ENCODE measurements around the gene SRP68.
"Not testable (repeated sequence)": the region's sequence is repeated elsewhere in the genome, so short reads cannot be mapped to it uniquely, and the experiment has no call there.

SRP68 gene

DNA sequence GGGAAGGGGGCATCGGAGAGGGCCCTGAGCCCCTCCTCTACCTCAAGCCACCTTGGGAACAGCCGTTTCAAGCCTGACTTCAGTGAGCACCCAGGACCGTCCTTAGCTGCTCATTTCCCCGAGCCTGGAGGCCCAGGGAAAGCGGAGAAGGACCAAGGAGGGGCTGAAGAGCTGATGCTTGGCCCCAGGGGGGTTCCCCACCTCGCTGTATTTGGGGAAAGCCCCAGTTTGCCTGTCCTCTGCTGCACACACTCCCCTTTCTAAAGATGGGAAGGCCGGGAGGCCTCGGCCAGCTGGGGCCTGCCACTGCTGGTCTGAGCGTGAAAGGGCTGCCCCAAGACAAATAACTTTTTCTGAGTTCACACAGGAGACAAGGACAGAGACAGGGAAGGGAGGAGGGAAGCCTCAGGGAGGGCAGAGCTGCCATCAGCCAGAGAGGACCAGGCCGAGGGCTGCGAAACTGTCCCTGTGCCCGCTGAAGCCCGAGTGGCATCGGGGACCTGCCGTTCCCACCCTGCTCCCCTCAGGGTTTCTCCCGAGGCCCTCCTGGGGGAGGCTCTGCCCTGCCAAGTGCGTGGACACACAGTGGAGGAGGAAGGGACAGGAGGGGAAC, 18.3 kb upstream of the SRP68 start:
- no peak for DNase-seq (ENCODE audit: low read depth in 2 of 3, low spot score in 1 of 3)

DNA sequence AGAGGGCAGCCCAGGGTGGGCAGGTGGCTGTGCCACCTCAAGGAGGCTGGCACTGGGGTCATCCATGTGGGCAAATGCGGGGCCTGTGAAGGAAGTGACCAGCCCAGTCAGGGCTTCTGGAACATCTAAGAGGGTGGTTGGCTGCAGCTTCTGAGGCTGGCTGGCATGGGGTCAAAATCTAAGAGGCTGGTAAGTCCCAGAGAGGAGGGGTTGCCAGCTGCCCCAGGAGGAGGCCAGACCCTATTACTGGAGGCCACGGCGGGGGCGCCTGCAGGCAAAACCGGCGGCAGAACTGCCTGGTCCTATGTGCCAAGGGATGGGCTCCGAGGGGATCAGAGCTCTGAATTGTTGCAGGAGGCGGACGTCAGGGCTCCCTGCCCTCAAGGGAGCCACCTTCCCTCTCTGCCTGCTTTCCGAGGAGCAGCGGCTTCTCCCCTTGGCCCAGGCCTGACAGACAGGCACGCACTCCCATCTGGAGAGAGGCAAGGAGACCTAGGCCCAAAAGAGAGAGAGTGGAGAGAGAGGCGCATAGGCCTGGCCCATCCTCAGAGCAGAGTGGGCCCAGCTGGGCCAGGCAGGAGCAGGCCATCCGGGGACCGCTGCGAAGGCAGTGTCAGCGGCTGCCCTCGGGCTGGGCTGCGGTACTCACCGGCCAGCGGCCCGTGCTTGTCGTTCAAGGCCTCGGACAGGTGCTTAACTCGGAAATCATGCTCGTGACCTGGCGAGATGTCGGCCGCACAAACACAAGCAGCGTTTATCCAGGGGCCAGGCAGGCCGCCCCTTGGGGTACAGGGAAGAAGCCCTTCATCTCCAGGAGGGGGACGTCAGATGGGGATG, 17.6 kb upstream of the SRP68 start:
- no peak for DNase-seq (ENCODE audit: low read depth in 2 of 3, low spot score in 1 of 3)

DNA sequence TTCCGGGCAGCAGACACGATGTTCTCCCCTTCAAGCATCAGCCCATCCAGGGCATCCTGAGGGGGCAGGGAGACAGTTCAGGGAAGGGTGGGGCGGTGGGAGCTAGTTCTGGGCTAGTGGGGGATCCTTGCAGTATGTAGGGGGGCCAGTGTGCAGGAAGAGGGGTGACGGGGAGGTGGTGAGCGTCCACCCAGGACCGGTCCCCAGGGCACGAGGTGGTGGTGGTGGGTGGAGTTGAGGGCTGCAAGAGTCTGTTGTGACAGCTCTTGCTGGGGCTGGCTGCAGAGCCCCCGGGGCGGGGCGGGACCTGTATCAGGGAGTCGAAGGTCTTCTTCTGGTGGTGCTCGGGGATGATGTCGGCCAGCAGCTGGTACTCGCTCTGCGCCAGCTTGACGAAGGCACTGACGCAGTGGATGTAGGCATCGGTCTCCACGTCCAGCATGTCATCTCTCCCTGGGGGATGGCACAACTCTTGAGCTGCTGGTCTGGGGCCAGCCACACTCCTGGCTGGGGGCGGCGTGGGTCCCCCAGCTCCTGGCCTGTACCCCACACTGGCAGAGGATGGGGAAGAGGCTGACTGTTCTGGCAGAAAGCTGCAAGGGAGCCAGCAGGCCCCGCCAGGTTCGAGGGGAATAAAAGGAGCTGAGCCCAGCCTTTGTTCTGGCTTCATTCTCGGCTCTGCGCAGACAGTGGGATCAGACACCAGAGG, 16.7 kb upstream of the SRP68 start:
- no peak for DNase-seq (ENCODE audit: low read depth in 2 of 3, low spot score in 1 of 3)

GRCh38 chr17:76088041-76088867, 15.9 kb upstream of the SRP68 start:
- no peak for DNase-seq (ENCODE audit: low read depth in 2 of 3, low spot score in 1 of 3)

DNA sequence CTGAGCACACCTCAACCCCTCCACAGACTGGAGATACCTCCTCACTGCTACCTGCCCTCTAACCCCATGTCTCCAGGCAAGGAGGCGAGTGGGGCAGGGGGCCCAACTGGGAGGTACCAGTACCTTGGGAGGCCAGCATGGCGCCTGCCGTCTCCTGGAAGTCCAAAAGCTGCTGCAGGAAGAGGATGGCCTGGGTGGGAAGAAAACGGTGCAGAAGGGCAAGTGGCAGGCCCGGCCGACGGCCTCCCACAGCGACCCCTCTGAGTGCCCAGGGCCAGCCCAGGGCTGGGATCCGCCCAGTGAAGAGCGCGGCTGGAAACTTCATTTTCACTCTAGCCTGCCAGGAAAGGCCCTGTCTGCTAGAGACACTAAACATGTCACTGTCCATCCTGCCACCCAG, 15.2 kb upstream of the SRP68 start:
- DNase-seq (ENCODE audit: low read depth in 2 of 3, low spot score in 1 of 3): no peak

- no peak for DNase-seq (ENCODE audit: low read depth in 2 of 3, low spot score in 1 of 3)
Observed at GRCh38 chr17:76086384-76086783, 14.1 kb upstream of the SRP68 start.

DNA sequence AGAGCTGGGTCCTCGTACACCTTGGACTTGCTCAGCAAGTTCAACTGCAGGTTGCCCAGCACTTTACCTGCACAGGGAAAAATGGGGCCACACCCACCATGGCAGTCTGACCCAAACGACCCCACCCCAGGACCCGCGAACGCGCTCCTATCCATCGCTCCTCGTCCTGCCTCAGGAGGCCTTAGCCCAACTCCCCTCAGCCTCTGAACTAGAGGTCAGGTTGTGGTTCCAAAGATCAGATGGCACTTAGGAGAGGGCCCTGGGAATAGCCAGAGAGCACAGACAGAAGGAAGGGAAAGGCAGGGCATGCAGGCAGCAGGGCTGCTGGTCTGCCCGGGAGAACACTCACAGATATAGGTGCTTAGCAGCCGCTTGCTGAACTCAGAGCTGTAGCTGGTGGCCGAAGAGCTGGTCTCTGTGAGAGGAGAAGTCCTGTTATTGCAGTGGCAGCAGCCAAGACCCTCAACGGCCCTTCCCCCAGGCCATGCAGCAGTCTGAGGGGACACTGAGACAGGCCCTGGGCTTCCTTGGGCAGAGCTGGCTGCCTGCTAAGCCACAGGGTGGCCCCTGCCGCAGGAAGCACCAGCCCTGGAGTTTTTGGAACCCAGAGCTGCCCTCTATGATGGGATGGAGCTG, 13.5 kb upstream of the SRP68 start:
- DNase-seq (ENCODE audit: low read depth in 2 of 3, low spot score in 1 of 3): no peak

DNA sequence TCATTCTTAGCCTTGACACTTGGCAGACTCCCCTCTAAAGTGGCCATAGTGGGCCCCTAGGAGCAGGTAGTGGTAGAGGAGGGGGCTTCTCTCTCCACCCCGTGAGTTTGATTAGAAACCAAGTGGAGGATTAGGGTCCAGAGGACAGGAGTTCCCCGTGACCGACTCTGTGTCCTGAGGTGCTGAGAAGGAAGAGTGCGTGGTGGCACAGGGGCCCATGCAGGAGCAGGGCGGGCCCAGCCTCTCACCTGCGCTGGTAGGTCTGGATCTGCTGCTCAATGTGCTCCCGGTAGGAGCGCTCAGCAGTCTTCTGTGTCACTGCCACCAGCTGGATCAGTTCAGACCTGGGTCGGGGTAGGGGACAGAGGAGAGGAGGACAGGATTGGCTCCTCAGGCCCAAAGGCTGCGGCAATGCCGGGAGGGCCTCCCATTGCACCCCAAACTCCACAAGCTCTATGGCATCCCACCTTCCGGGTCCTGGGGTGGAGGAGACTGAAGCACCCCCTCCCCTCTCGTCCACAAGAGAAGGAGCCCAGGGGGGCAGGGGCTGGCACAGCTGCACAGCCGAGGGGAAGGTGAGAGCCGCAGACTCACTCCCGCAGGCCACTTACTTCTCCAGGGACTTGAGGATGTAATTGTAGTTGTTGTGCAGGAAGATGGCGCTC, 12.9 kb upstream of the SRP68 start:
- no peak for DNase-seq (ENCODE audit: low read depth in 2 of 3, low spot score in 1 of 3)

GRCh38 chr17:76083536-76084182, 11.3 kb upstream of the SRP68 start:
- DNase-seq (ENCODE audit: low read depth in 2 of 3, low spot score in 1 of 3): no peak

GRCh38 chr17:76082326-76083251, 10.3 kb upstream of the SRP68 start:
- DNase-seq (ENCODE audit: low read depth in 2 of 3, low spot score in 1 of 3): no peak

- no peak for DNase-seq (ENCODE audit: low read depth in 2 of 3, low spot score in 1 of 3)
Observed at GRCh38 chr17:76081295-76082210, 9.2 kb upstream of the SRP68 start.

GRCh38 chr17:76080768-76081287, 8.5 kb upstream of the SRP68 start:
- no peak for DNase-seq (ENCODE audit: low read depth in 2 of 3, low spot score in 1 of 3)

- DNase-seq (ENCODE audit: low read depth in 2 of 3, low spot score in 1 of 3): no peak
Observed at GRCh38 chr17:76079956-76080767, 7.8 kb upstream of the SRP68 start.

DNA sequence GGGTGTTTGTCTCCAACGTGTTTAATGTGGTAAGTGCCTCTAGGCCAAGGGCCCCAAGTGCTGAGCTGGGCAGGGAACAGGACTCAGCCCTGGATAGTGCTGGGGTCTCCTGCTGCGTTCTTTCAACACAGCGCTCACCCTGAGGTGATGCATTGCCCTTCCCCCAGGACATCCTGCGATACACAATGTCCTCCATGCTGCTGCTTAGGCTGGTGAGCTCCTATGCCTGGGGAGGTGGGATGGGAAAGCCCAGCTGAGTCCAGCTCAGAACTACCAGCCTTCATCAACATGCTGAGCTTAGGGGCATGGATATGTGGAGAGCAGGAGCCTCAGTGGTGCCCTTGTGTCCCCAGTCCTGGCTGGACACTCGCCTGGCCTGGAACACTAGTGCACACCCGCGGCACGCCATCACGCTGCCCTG, 7.2 kb upstream of the SRP68 start:
- DNase-seq (ENCODE audit: low read depth in 2 of 3, low spot score in 1 of 3): no peak

DNA sequence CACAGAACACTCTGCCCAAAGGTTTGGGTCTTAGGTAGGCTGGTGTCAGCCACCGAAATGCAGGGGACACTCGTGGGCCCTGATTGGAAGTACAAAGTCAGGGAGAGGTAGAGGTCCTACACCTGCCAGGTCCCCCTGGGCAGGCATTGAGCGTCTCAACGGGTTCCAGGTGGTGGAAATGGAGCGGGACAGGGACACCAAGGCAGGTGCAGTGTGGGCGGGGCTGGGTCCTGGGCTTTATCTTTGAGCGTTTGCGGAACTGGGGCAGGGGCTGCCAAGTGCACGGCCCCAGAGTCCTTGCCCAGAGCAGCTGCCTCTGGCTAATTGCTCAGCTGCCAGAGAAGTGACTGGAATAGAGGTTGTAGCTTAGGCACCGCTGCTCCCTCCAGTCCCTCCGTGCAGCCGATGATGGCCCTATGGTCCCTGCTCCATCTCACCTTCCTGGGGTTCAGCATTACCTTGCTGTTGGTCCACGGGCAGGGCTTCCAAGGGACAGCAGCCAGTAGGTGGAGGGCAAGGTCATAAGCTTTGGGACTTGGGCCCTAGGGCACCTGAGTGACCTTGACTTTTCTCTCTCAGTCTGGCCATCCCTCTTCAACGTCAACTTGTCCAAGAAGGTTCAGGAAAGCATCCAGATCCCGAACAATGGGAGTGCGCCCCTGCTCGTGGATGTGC, 6.7 kb upstream of the SRP68 start, which contains the start of gene ZACN:
ZACN (plus strand) TSS at position 323 of the 675 bp plus-strand sequence; CDS start at position 406, 83 bp downstream.
- no peak for DNase-seq (ENCODE audit: low read depth in 2 of 3, low spot score in 1 of 3)

GRCh38 chr17:76078370-76078769, 6.1 kb upstream of the SRP68 start:
- not testable (repeated sequence) for DNase-seq (ENCODE audit: low read depth in 2 of 3, low spot score in 1 of 3)
